ENCODE results near the gene CDH11. TPM values are rescaled to one million over a fixed set of nuclear protein-coding genes. Genes with fewer than 3 reads are reported as not detected.

Gene CDH11
- total RNA-seq, 1 donor from 2014 or later: not detected

GRCh38 chr16:65123396-65124211 is 1.7 kb upstream of the CDH11 start:
- H3K27me3 Mint-ChIP-seq (ENCODE audit: low read depth): peaks cover 27% of the 10 kb centered on the region
- H3K4me1 Mint-ChIP-seq (ENCODE audit: low read depth): no peaks in the 10 kb centered on the region
- H3K27ac Mint-ChIP-seq: no peak overlapping the region
- no peak overlapping the region for H3K4me3 Mint-ChIP-seq (ENCODE audit: low read depth)
- no peak for DNase-seq (ENCODE audit: low spot score)
- H3K36me3 Mint-ChIP-seq (ENCODE audit: low read depth): no peaks in the 10 kb centered on the region
- no peaks in the 10 kb centered on the region for H3K9me3 Mint-ChIP-seq
- intact Hi-C loops (cut with micrococcal nuclease): no loop called here

- intact Hi-C loops (cut with micrococcal nuclease): no loop called here
- DNase-seq (ENCODE audit: low spot score): no peak
- Mint-ChIP-seq H3K27ac (no peak overlapping the region), H3K36me3 (ENCODE audit: low read depth) (no peaks in the 10 kb centered on the region), H3K4me3 (ENCODE audit: low read depth) (no peak overlapping the region), H3K27me3 (ENCODE audit: low read depth) (peaks cover 27% of the 10 kb centered on the region), H3K4me1 (ENCODE audit: low read depth) (no peaks in the 10 kb centered on the region), H3K9me3 (no peaks in the 10 kb centered on the region)
Observed at GRCh38 chr16:65122724-65123395, 997 bp upstream of the CDH11 start.

- DNase-seq (ENCODE audit: low spot score): no peak
- Mint-ChIP-seq H3K4me1 (ENCODE audit: low read depth) (no peaks in the 10 kb centered on the region), H3K9me3 (no peaks in the 10 kb centered on the region), H3K27ac (no peak overlapping the region), H3K4me3 (ENCODE audit: low read depth) (no peak overlapping the region), H3K36me3 (ENCODE audit: low read depth) (no peaks in the 10 kb centered on the region), H3K27me3 (ENCODE audit: low read depth) (peaks cover 27% of the 10 kb centered on the region)
- intact Hi-C loops (cut with micrococcal nuclease): no loop called here
Observed at GRCh38 chr16:65120831-65121721, 787 bp downstream of the CDH11 start.

- H3K9me3 Mint-ChIP-seq: no peaks in the 10 kb centered on the region
- peaks cover 27% of the 10 kb centered on the region for H3K27me3 Mint-ChIP-seq (ENCODE audit: low read depth)
- intact Hi-C loops (cut with micrococcal nuclease): no loop called here
- no peak overlapping the region for H3K27ac Mint-ChIP-seq
- H3K4me1 Mint-ChIP-seq (ENCODE audit: low read depth): no peaks in the 10 kb centered on the region
- no peak overlapping the region for H3K4me3 Mint-ChIP-seq (ENCODE audit: low read depth)
- H3K36me3 Mint-ChIP-seq (ENCODE audit: low read depth): no peaks in the 10 kb centered on the region
- DNase-seq (ENCODE audit: low spot score): no peak
Observed at GRCh38 chr16:65120461-65120830, 1.4 kb downstream of the CDH11 start.

- Mint-ChIP-seq H3K4me3 (ENCODE audit: low read depth) (no peak overlapping the region), H3K27me3 (ENCODE audit: low read depth) (peaks cover 27% of the 10 kb centered on the region), H3K27ac (no peak overlapping the region), H3K36me3 (ENCODE audit: low read depth) (no peaks in the 10 kb centered on the region), H3K9me3 (no peaks in the 10 kb centered on the region), H3K4me1 (ENCODE audit: low read depth) (no peaks in the 10 kb centered on the region)
- intact Hi-C loops (cut with micrococcal nuclease): no loop called here
- no peak for DNase-seq (ENCODE audit: low spot score)
Observed at GRCh38 chr16:65119901-65120401, 1.9 kb downstream of the CDH11 start.

- intact Hi-C loops (cut with micrococcal nuclease): no loop called here
- Mint-ChIP-seq H3K4me1 (ENCODE audit: low read depth) (no peaks in the 10 kb centered on the region), H3K36me3 (ENCODE audit: low read depth) (no peaks in the 10 kb centered on the region), H3K9me3 (no peaks in the 10 kb centered on the region), H3K4me3 (ENCODE audit: low read depth) (no peak overlapping the region), H3K27ac (no peak overlapping the region), H3K27me3 (ENCODE audit: low read depth) (peaks cover 25% of the 10 kb centered on the region)
- no peak for DNase-seq (ENCODE audit: low spot score)
Observed at GRCh38 chr16:65119435-65119834, 2.4 kb downstream of the CDH11 start.

- intact Hi-C loops (cut with micrococcal nuclease): no loop called here
Observed at GRCh38 chr16:65118871-65119270, 3.0 kb downstream of the CDH11 start.

GRCh38 chr16:65117811-65118448 is 3.9 kb downstream of the CDH11 start:
- Mint-ChIP-seq H3K36me3 (ENCODE audit: low read depth) (no peaks in the 10 kb centered on the region), H3K27me3 (ENCODE audit: low read depth) (peaks cover 13% of the 10 kb centered on the region), H3K4me1 (ENCODE audit: low read depth) (no peaks in the 10 kb centered on the region)

More at GRCh38 chr16:65118871-65119270, 3.0 kb downstream of the CDH11 start:
- DNase-seq (ENCODE audit: low spot score): no peak
- no peaks in the 10 kb centered on the region for H3K36me3 Mint-ChIP-seq (ENCODE audit: low read depth)
- H3K9me3 Mint-ChIP-seq: no peaks in the 10 kb centered on the region
- H3K27ac Mint-ChIP-seq: no peak overlapping the region
- H3K4me3 Mint-ChIP-seq (ENCODE audit: low read depth): no peak overlapping the region
- H3K27me3 Mint-ChIP-seq (ENCODE audit: low read depth): peaks cover 21% of the 10 kb centered on the region
- H3K4me1 Mint-ChIP-seq (ENCODE audit: low read depth): no peaks in the 10 kb centered on the region

GRCh38 chr16:65116818-65117430 is 4.9 kb downstream of the CDH11 start:
- no peak for DNase-seq (ENCODE audit: low spot score)
- H3K4me1 Mint-ChIP-seq (ENCODE audit: low read depth): no peaks in the 10 kb centered on the region
- H3K27me3 Mint-ChIP-seq (ENCODE audit: low read depth): peaks cover 13% of the 10 kb centered on the region
- H3K9me3 Mint-ChIP-seq: no peaks in the 10 kb centered on the region
- no peak overlapping the region for H3K4me3 Mint-ChIP-seq (ENCODE audit: low read depth)
- no peaks in the 10 kb centered on the region for H3K36me3 Mint-ChIP-seq (ENCODE audit: low read depth)
- no peak overlapping the region for H3K27ac Mint-ChIP-seq
- intact Hi-C loops (cut with micrococcal nuclease): no loop called here

More at GRCh38 chr16:65117811-65118448, 3.9 kb downstream of the CDH11 start:
- Mint-ChIP-seq H3K9me3 (no peaks in the 10 kb centered on the region), H3K27ac (no peak overlapping the region), H3K4me3 (ENCODE audit: low read depth) (no peak overlapping the region)
- intact Hi-C loops (cut with micrococcal nuclease): no loop called here
- DNase-seq (ENCODE audit: low spot score): peak; percentile 12

- intact Hi-C loops (cut with micrococcal nuclease): no loop called here
- no peak for DNase-seq (ENCODE audit: low spot score)
- Mint-ChIP-seq H3K9me3 (no peaks in the 10 kb centered on the region), H3K27me3 (ENCODE audit: low read depth) (peaks cover 8% of the 10 kb centered on the region), H3K4me1 (ENCODE audit: low read depth) (no peaks in the 10 kb centered on the region), H3K27ac (no peak overlapping the region), H3K36me3 (ENCODE audit: low read depth) (no peaks in the 10 kb centered on the region), H3K4me3 (ENCODE audit: low read depth) (no peak overlapping the region)
Observed at GRCh38 chr16:65116216-65116615, 5.6 kb downstream of the CDH11 start.

GRCh38 chr16:65114527-65114926 is 7.3 kb downstream of the CDH11 start:
- Mint-ChIP-seq H3K4me3 (ENCODE audit: low read depth) (no peak overlapping the region), H3K9me3 (no peaks in the 10 kb centered on the region), H3K36me3 (ENCODE audit: low read depth) (no peaks in the 10 kb centered on the region), H3K27me3 (ENCODE audit: low read depth) (peaks cover 2% of the 10 kb centered on the region), H3K4me1 (ENCODE audit: low read depth) (no peaks in the 10 kb centered on the region), H3K27ac (no peak overlapping the region)
- intact Hi-C loops (cut with micrococcal nuclease): no loop called here
- DNase-seq (ENCODE audit: low spot score): no peak

- Mint-ChIP-seq H3K4me3 (ENCODE audit: low read depth) (no peak overlapping the region), H3K4me1 (ENCODE audit: low read depth) (no peaks in the 10 kb centered on the region), H3K9me3 (no peaks in the 10 kb centered on the region), H3K27me3 (ENCODE audit: low read depth) (no peaks in the 10 kb centered on the region), H3K27ac (no peak overlapping the region), H3K36me3 (ENCODE audit: low read depth) (no peaks in the 10 kb centered on the region)
- no peak for DNase-seq (ENCODE audit: low spot score)
- intact Hi-C loops (cut with micrococcal nuclease): no loop called here
Observed at GRCh38 chr16:65113441-65113840, 8.4 kb downstream of the CDH11 start.
